CD4-positive, alpha-beta T cell treated with Interleukin-15 for 4 hours (primary cell): ENCODE measurements around the gene MAMDC2.

Experiments used
- DNase-seq: peaks from one replicate; pipeline ENCODE4 v3.0.0-alpha.2; 2020; ENCODE audit warnings: low spot score

MAMDC2 gene

DNA sequence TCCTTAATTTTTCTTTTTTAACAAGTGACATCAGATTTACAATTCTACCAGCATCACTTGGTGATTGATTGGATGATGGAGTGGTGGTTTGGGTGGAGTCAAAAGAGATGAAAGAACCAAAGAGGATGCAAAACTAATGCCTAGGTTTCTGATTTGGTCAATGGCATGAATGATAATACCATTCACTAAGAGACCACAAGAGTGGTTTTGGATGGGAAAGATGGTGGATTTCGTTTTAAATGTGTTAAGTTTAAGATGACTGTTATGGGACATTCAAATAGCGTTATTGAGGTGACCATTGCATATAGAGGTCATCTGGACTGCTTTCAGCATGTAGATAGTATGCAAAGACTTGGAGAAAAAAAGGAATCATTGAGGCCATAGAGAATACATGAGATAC lies 218.7 kb downstream of the MAMDC2 start:
- no peak for DNase-seq

DNA sequence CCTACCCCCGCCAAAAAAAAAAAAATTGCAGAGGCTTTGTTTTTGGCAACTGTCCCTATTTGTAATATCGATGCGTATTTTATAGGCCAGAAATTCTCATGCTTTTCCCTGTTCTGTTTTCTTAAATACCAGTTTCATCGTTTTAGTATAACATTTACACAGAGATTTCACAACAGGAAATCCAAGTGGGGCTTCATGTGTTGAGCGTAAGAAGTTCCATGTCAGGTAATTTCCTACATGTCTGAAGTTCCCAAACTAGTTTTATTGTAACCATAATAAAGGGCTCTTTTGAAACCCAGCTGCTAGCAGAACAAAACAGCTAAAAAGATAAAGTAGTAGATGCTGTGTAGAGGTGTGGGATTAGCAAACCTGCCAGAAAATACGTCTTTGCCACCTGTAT lies 219.3 kb downstream of the MAMDC2 start:
- DNase-seq: no peak

DNA sequence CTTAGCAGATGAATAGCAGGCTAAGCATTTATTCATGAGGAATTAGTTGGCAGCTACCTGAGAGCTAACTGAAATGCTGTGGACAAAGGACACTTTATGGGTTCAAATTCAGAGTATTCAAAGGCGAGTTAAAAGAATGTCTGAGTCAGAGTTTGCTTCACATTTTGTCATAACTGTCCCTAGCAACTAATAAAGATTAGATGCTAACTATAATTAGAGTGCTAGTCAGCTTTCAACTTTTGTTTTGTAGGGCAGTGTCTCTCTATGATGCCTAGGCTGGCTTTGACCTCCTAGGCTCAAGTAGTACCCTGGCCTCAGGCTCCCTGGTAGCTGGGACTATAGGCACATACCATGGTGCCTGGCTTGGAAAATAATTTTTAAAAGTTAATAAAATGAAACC lies 219.8 kb downstream of the MAMDC2 start:
- no peak for DNase-seq
